Measurements from ENCODE around the gene PUSL1.

PUSL1 gene

DNA sequence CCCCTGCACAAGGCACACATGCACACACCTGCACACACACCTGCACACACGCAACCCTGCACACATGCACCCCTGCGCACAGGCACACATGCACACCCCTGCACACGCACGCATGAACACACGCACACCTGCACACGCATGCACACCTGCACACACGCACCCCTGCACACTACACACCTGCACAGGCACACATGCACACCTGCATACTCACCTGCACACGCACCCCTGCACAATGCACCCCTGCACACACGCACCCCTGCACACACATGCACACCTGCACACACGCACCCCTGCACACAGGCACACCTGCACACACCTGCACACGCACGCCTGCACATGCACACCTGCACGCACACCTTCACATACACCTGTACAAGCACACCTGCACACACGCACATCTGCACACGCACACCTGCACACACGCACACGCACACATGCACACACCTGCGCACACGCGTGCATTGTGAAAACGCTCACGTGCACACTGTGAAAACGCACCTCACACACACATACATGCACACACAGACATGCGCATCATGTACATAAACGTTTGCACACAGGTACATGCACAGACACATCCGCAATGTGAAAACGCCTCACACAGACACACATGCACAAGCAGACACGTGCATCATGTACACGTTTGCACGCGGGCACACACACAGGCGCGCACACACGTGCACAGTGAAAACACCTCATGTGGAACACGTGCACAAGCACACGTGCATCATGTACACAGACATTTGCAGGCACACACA is 32.6 kb downstream of the PUSL1 start:
- no CpG with 5 or more reads among the region's 36 CpGs for WGBS (ENCODE audit: insufficient coverage, insufficient read length)
- no peak overlapping the region for H3K4me3 ChIP-seq (ENCODE audit: low read length)
- H3K4me1 ChIP-seq (ENCODE audit: control insufficient read depth, insufficient read depth, low read length): no peaks in the 10 kb centered on the region
- no peak overlapping the region for H3K27ac ChIP-seq (ENCODE audit: low read length)
- DNase-seq (ENCODE audit: low read depth, low spot score): no peak
- no peaks in the 10 kb centered on the region for H3K9me3 ChIP-seq (ENCODE audit: control insufficient read depth, insufficient read depth, low read length)
- peaks cover 17% of the 10 kb centered on the region for H3K36me3 ChIP-seq (ENCODE audit: control insufficient read depth, insufficient read depth, low read length)
- no peaks in the 10 kb centered on the region for H3K27me3 ChIP-seq (ENCODE audit: control insufficient read depth, insufficient read depth, low read length)

DNA sequence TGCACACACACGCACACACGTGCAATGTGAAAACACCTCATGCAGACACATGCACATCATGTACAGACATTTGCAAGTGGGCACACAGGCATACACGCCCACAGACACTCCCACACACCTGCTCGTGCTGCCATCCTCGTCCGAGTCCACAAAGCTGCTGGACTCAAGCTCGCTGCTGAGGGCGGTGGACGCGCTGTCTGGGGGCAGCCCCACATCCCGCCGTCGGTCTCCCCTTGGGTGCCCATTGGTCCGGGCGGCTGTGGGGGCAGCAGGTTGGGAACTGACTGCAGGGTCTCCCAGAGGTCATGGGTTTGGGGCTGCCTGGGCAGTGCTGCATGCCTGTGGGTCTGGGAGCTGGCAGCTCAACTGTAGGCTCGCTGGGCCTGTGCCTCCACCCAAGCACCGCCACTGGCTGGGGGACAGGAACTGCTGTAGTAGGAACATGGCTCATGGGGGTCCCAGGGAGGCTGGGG is 33.2 kb downstream of the PUSL1 start:
- H3K9me3 ChIP-seq (ENCODE audit: control insufficient read depth, insufficient read depth, low read length): no peaks in the 10 kb centered on the region
- no peak overlapping the region for H3K27ac ChIP-seq (ENCODE audit: low read length)
- WGBS (ENCODE audit: insufficient coverage, insufficient read length): no CpG with 5 or more reads among the region's 17 CpGs
- no peak for DNase-seq (ENCODE audit: low read depth, low spot score)
- peaks cover 17% of the 10 kb centered on the region for H3K36me3 ChIP-seq (ENCODE audit: control insufficient read depth, insufficient read depth, low read length)
- H3K4me3 ChIP-seq (ENCODE audit: low read length): no peak overlapping the region
- H3K27me3 ChIP-seq (ENCODE audit: control insufficient read depth, insufficient read depth, low read length): no peaks in the 10 kb centered on the region
- no peaks in the 10 kb centered on the region for H3K4me1 ChIP-seq (ENCODE audit: control insufficient read depth, insufficient read depth, low read length)

DNA sequence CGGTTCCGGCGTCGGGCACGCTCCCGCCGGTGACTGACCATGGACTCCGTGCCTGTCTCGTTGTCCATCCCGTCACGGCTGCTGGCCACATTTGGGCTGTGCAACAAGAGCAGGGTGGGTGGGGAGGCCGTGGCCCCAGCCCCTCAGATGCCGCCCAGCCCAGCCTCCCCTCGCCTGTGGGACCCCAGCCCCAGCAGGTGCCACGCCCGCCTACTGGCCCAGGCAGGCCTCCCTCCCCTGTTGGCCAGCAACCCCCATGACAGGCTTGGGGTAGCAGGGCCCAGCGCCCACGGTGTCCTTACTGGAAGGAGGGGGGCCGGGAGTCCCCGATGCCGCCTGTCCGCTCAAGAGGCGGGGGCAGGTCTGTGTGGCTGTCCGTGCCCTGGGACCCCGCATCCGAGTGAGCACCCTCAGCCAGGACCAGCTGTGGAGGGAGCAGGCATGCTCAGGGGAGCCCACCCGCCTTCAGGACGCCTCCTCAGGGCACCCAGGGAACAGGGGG is 33.7 kb downstream of the PUSL1 start:
- WGBS (ENCODE audit: insufficient coverage, insufficient read length): no CpG with 5 or more reads among the region's 28 CpGs
- peaks cover 17% of the 10 kb centered on the region for H3K36me3 ChIP-seq (ENCODE audit: control insufficient read depth, insufficient read depth, low read length)

DNA sequence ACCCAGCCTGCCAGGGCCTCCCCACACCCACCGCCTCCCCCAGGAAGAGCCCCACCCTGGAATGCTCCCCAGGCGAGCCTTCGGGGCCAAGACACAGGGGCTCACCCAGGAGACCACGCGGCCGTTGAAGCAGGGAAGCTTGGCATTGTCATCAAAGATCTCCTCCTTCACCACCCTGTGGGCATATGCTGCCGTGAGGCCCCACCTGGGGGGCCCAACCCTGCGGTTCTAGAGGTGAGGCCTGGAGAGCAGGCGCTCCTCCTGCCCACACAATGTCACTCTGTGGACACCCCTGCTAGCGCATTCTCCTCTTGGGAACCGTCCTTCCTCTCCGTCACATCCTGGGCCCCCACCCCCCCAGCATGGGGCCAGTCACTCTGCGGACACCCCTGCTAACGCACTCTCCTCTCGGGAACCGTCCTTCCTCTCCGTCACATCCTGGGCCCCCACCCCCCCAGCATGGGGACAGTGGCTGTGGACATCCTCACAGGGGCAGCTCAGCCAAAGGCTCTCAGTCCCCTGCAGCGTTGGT is 34.3 kb downstream of the PUSL1 start:
- no peaks in the 10 kb centered on the region for H3K9me3 ChIP-seq (ENCODE audit: control insufficient read depth, insufficient read depth, low read length)
- H3K4me1 ChIP-seq (ENCODE audit: control insufficient read depth, insufficient read depth, low read length): peaks cover under 1% of the 10 kb centered on the region
- H3K4me3 ChIP-seq (ENCODE audit: low read length): no peak overlapping the region
- WGBS (ENCODE audit: insufficient coverage, insufficient read length): no CpG with 5 or more reads among the region's 18 CpGs
- DNase-seq (ENCODE audit: low read depth, low spot score): no peak
- H3K36me3 ChIP-seq (ENCODE audit: control insufficient read depth, insufficient read depth, low read length): peaks cover 17% of the 10 kb centered on the region
- H3K27me3 ChIP-seq (ENCODE audit: control insufficient read depth, insufficient read depth, low read length): no peaks in the 10 kb centered on the region
- no peak overlapping the region for H3K27ac ChIP-seq (ENCODE audit: low read length)

More for the DNA sequence above, 33.7 kb downstream of the PUSL1 start:
- no peaks in the 10 kb centered on the region for H3K4me1 ChIP-seq (ENCODE audit: control insufficient read depth, insufficient read depth, low read length)
- H3K9me3 ChIP-seq (ENCODE audit: control insufficient read depth, insufficient read depth, low read length): no peaks in the 10 kb centered on the region
- H3K27me3 ChIP-seq (ENCODE audit: control insufficient read depth, insufficient read depth, low read length): no peaks in the 10 kb centered on the region
- H3K4me3 ChIP-seq (ENCODE audit: low read length): no peak overlapping the region
- H3K27ac ChIP-seq (ENCODE audit: low read length): no peak overlapping the region
- no peak for DNase-seq (ENCODE audit: low read depth, low spot score)

DNA sequence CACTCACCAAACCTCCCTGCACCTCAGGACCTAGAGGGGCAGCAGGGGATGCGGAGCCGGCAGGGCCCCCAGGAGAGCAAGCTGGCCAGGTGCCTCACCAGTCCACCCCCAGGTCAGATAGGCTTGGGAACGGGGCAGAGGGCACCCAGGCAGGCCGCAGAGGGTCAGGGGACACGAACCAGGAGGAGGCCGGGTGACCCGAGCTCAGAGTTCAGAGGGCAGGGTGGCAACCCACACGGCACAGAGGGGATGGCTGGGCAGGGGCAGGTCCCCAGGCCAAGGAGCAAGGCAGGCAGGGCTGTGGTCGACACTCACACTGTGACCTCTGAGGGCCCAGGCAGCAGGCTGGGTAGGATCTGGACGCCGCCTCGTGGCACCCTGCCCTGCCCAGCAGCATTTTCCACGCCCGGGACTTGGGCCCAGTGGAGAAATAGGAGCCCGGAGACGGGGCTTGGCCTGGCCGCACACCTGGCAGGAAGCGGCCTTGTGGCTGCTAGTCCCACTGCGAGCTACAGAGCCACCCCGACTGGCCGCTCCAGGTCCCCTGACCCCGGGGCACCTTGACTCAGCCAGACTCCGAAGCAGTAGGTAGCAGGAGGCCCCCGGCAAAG is 35.5 kb downstream of the PUSL1 start:
- no CpG with 5 or more reads among the region's 24 CpGs for WGBS (ENCODE audit: insufficient coverage, insufficient read length)
- H3K27ac ChIP-seq (ENCODE audit: low read length): no peak overlapping the region
- no peak for DNase-seq (ENCODE audit: low read depth, low spot score)
- peaks cover 6% of the 10 kb centered on the region for H3K4me1 ChIP-seq (ENCODE audit: control insufficient read depth, insufficient read depth, low read length)
- H3K36me3 ChIP-seq (ENCODE audit: control insufficient read depth, insufficient read depth, low read length): peaks cover 17% of the 10 kb centered on the region
- no peaks in the 10 kb centered on the region for H3K9me3 ChIP-seq (ENCODE audit: control insufficient read depth, insufficient read depth, low read length)
- no peaks in the 10 kb centered on the region for H3K27me3 ChIP-seq (ENCODE audit: control insufficient read depth, insufficient read depth, low read length)
- H3K4me3 ChIP-seq (ENCODE audit: low read length): no peak overlapping the region

DNA sequence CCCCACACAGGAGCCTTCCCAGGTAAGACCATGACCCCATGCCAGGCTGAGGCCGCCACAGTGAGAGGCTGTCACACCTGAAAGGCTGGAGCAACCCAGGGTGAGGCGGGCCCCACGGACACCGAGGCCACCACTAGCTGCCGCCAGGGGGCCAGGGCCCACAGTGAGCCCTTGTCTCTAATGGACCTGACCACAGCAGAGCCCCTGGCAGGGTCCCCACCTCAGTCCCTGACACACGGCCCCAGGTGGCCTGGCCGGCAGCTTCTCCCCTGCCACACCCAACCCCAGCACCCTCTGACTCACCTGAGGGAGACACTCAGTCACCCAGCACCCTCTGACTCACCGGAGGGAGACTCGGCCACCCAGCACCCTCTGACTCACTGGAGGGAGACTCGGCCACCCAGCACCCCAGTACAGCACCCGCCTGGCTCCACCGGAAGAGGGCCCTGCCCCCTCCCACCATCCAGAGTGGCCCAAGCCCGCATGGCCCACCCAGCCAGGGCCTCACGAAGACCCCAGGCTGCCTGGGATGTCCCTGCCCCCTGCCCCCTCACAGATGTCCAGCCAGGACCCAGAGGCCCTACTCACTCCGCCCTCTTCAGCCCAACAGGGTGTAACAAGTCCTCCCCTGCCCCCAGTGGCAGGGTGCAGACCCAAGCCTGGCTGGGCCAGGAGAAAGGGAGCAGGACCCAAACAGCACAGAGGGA is 36.4 kb downstream of the PUSL1 start:
- no peak overlapping the region for H3K4me3 ChIP-seq (ENCODE audit: low read length)
- peaks cover 6% of the 10 kb centered on the region for H3K4me1 ChIP-seq (ENCODE audit: control insufficient read depth, insufficient read depth, low read length)
- no CpG with 5 or more reads among the region's 15 CpGs for WGBS (ENCODE audit: insufficient coverage, insufficient read length)
- DNase-seq (ENCODE audit: low read depth, low spot score): no peak
- H3K27ac ChIP-seq (ENCODE audit: low read length): no peak overlapping the region
- no peaks in the 10 kb centered on the region for H3K9me3 ChIP-seq (ENCODE audit: control insufficient read depth, insufficient read depth, low read length)
- H3K27me3 ChIP-seq (ENCODE audit: control insufficient read depth, insufficient read depth, low read length): no peaks in the 10 kb centered on the region
- peaks cover 13% of the 10 kb centered on the region for H3K36me3 ChIP-seq (ENCODE audit: control insufficient read depth, insufficient read depth, low read length)

DNA sequence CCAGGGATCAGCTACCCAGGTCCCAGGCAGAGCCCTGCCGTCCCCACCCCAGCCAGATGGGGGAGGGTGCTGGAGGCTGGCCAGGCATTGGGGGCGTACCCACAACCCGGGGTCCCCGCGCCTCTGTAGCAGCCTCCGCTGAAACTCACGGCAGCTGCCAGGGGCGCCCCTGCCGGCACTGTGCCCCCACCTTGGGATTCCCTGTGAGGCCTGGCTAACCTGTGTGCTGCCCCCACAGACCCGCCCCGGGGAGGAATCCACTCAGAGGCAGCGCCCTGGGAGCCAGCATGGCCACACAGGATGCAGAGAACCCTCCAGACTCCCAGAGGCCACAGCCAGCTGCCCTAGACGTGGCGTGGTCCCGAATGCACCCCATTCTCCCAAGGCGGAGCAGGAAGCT is 37.0 kb downstream of the PUSL1 start:
- DNase-seq (ENCODE audit: low read depth, low spot score): no peak
- WGBS (ENCODE audit: insufficient coverage, insufficient read length): no CpG with 5 or more reads among the region's 16 CpGs
- Histone ChIP-seq H3K4me1 (ENCODE audit: control insufficient read depth, insufficient read depth, low read length) (peaks cover 6% of the 10 kb centered on the region), H3K4me3 (ENCODE audit: low read length) (no peak overlapping the region), H3K27me3 (ENCODE audit: control insufficient read depth, insufficient read depth, low read length) (no peaks in the 10 kb centered on the region), H3K27ac (ENCODE audit: low read length) (no peak overlapping the region), H3K9me3 (ENCODE audit: control insufficient read depth, insufficient read depth, low read length) (no peaks in the 10 kb centered on the region), H3K36me3 (ENCODE audit: control insufficient read depth, insufficient read depth, low read length) (peaks cover 7% of the 10 kb centered on the region)

DNA sequence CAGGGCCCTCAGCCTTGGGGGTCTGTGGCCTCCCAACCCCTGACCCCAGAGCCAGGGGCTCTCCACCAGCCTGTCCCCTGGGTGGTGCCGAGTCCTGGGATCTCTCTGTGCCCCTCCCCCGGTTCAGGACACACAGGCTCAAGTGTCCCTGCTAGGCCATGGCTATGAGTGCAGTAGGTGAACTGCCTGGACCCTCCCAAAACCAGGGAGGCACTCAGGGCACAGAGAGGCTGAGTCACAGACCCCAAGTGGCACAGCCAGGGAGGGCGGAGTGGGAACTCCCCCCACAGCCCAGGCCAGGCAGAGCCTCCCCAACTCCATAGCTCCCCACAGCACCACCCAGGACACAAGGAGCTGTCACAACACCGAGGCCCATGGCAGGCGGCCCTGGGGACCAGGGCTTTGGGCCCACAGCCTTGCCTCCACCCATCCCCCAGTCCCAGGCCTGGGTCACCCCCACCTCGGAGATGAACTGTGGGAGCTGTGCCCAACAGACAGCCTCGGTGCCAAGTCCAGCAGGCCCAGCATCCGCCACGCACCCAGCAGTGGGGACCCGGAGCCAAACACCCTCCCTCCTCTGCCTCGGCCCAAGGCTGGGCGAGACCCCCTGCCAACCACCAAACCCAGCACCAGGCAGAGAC is 37.6 kb downstream of the PUSL1 start:
- H3K36me3 ChIP-seq (ENCODE audit: control insufficient read depth, insufficient read depth, low read length): peaks cover 6% of the 10 kb centered on the region
- H3K27me3 ChIP-seq (ENCODE audit: control insufficient read depth, insufficient read depth, low read length): no peaks in the 10 kb centered on the region
- no peak for DNase-seq (ENCODE audit: low read depth, low spot score)
- peaks cover 6% of the 10 kb centered on the region for H3K4me1 ChIP-seq (ENCODE audit: control insufficient read depth, insufficient read depth, low read length)
- no CpG with 5 or more reads among the region's 12 CpGs for WGBS (ENCODE audit: insufficient coverage, insufficient read length)
- H3K27ac ChIP-seq (ENCODE audit: low read length): no peak overlapping the region
- no peaks in the 10 kb centered on the region for H3K9me3 ChIP-seq (ENCODE audit: control insufficient read depth, insufficient read depth, low read length)
- no peak overlapping the region for H3K4me3 ChIP-seq (ENCODE audit: low read length)

DNA sequence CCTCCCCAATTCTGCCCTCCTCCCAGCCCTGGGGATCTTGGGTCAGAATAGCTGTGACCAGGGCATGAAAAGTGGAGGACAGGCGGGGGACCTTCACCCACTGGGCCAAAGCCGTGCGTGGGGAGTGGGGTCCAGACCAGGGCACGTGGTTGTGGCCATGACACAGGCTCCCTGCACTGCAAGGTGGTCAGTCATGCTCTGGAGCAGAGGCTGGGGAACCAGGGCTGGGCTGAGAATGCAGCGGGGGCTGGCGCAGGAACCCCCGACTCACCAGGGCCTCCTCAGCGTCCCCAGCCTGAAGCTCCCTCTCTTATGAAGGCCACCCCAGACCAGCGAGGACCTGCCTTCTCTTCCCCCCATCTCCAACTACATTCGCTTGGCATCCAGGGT is 38.1 kb downstream of the PUSL1 start:
- no peak for DNase-seq (ENCODE audit: low read depth, low spot score)
- H3K27ac ChIP-seq (ENCODE audit: low read length): no peak overlapping the region
- H3K9me3 ChIP-seq (ENCODE audit: control insufficient read depth, insufficient read depth, low read length): no peaks in the 10 kb centered on the region
- peaks cover 1% of the 10 kb centered on the region; the same call in 1 of the 2 replicates for H3K36me3 ChIP-seq (ENCODE audit: control insufficient read depth, insufficient read depth, low read length)
- H3K27me3 ChIP-seq (ENCODE audit: control insufficient read depth, insufficient read depth, low read length): no peaks in the 10 kb centered on the region
- H3K4me3 ChIP-seq (ENCODE audit: low read length): no peak overlapping the region
- peaks cover 7% of the 10 kb centered on the region for H3K4me1 ChIP-seq (ENCODE audit: control insufficient read depth, insufficient read depth, low read length)
- WGBS (ENCODE audit: insufficient coverage, insufficient read length): no CpG with 5 or more reads among the region's 10 CpGs

Measured in iPS DF 6.9 (cell line).